ENCODE results near the gene BCHE. TPM values are rescaled to one million over a fixed set of nuclear protein-coding genes. Genes with fewer than 3 reads are reported as not detected.

Gene BCHE
- polyA plus RNA-seq, 2 of the 4 experiments (the other 2 are of a cell fraction) = 2.8 to 5.5 TPM

DNA sequence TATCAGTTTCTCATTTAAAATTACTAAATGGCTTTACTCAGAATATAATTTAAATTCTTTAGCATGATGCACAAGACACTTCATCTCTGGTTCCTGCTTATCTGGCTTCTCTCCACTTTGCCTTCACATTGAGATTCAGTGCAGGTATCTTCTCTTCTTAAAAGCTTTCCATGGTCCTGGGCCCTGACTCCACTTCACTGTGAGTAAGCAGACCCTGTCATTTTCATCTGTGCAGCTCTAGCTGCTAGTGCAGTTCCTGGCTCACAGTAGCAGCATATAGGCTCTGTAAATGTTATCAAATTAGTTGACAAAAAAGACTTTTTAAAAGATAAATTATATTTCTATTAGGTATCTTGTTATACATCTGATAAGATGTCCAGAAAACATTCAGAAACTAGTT lies 58.8 kb downstream of the BCHE start:
- no peak for TF ChIP-seq HMGXB4 (CRISPR knock-in tag; IDR thresholded peaks at IDR 0.05; ENCODE audit: borderline replicate concordance)
- no peak for TF ChIP-seq EHMT2 (IDR thresholded peaks at IDR 0.05; ENCODE audit: low read depth)
- TF ChIP-seq TP53 (CRISPR knock-in tag; IDR thresholded peaks at IDR 0.05) = no peak
- TF ChIP-seq, protein P1, sequence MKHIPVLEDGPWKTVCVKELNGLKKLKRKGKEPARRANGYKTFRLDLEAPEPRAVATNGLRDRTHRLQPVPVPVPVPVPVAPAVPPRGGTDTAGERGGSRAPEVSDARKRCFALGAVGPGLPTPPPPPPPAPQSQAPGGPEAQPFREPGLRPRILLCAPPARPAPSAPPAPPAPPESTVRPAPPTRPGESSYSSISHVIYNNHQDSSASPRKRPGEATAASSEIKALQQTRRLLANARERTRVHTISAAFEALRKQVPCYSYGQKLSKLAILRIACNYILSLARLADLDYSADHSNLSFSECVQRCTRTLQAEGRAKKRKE (CRISPR knock-in tag; IDR thresholded peaks at IDR 0.05; ENCODE audit: low read depth) = no peak
- no peak for TF ChIP-seq RARB (CRISPR knock-in tag; IDR thresholded peaks at IDR 0.05)
- no peak for TF ChIP-seq RFX5 (IDR thresholded peaks at IDR 0.05)
- TF ChIP-seq EP300 (IDR thresholded peaks at IDR 0.05) = no peak
- TF ChIP-seq BCL3 (IDR thresholded peaks at IDR 0.05) = no peak
- TF ChIP-seq POLR2AphosphoS2 (conservative IDR thresholded peaks at IDR 0.05; ENCODE audit: low read length) = no peak
- TF ChIP-seq RAD21 (conservative IDR thresholded peaks at IDR 0.05 in 1 of 2, IDR thresholded peaks at IDR 0.05 in 1 of 2) = no peak
- no peak for TF ChIP-seq HES2 (IDR thresholded peaks at IDR 0.05)
- no peak for TF ChIP-seq RCOR1 (IDR thresholded peaks at IDR 0.05; ENCODE audit: low read depth, low read length)
- TF ChIP-seq FOSB (CRISPR knock-in tag; IDR thresholded peaks at IDR 0.05) = no peak
- TF ChIP-seq HOXB13 (CRISPR knock-in tag; IDR thresholded peaks at IDR 0.05; ENCODE audit: low read depth) = no peak
- no peak for TF ChIP-seq RNF2 (IDR thresholded peaks at IDR 0.05; ENCODE audit: borderline replicate concordance, low read depth)
- no peak for TF ChIP-seq MAX (IDR thresholded peaks at IDR 0.05)
- TF ChIP-seq CBX2 (IDR thresholded peaks at IDR 0.05; ENCODE audit: borderline replicate concordance, low read depth) = no peak
- TF ChIP-seq, protein P2, sequence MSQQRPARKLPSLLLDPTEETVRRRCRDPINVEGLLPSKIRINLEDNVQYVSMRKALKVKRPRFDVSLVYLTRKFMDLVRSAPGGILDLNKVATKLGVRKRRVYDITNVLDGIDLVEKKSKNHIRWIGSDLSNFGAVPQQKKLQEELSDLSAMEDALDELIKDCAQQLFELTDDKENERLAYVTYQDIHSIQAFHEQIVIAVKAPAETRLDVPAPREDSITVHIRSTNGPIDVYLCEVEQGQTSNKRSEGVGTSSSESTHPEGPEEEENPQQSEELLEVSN (IDR thresholded peaks at IDR 0.05; ENCODE audit: borderline replicate concordance, low read depth) = no peak
- FAIRE-seq (no peak), DNase-seq (ENCODE audit: low read depth in 1 of 2, low spot score in 1 of 2) (no peak), ATAC-seq (no peak)
- Histone ChIP-seq H3K4me1 (no peaks in the 10 kb centered on the region), H3K4me3 (no peak overlapping the region), H3K9me3 (no peaks in the 10 kb centered on the region), H3K4me2 (no peak overlapping the region), H3K27ac (no peak overlapping the region)
- ChIA-PET POLR2A (no interaction called here), CTCF (no interaction called here)

DNA sequence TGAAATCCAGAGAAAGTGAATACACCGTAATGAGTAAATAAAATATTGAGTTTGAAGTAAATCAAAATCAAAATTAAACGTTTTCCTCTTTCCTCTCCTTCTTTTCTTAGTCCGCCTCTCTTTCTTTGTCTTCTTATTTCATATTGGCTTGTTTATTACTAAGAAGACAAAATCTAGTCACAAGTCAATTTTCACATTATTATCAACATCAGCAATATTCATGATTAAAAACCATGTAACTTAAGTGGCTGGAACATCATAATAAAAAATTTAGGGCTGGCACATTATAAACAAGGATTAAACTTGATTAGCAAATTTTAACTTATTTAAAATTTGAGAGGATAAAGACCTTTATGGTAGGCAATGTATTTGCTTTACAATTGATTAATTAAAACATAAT lies 61.4 kb downstream of the BCHE start:
- no peak for ATAC-seq
- no peak overlapping the region for H3K4me3 ChIP-seq
- H3K4me1 ChIP-seq = no peaks in the 10 kb centered on the region
- H3K4me2 ChIP-seq = no peak overlapping the region
- ChIA-PET POLR2A (no interaction called here), CTCF (no interaction called here)
- no peak for FAIRE-seq
- H3K9me3 ChIP-seq = no peaks in the 10 kb centered on the region
- 58% methylated on average over 3 of the region's 3 CpGs for WGBS (ENCODE audit: missing lambda C conversion rate)
- H3K27ac ChIP-seq = no peak overlapping the region
- DNase-seq (ENCODE audit: low read depth in 1 of 2, low spot score in 1 of 2) = no peak
- TF ChIP-seq POLR2AphosphoS2 (conservative IDR thresholded peaks at IDR 0.05; ENCODE audit: low read length) = no peak
- TF ChIP-seq MYC (IDR thresholded peaks at IDR 0.05; ENCODE audit: borderline replicate concordance, low read length) = no peak
- TF ChIP-seq RFX5 (IDR thresholded peaks at IDR 0.05) = no peak
- TF ChIP-seq RARB (CRISPR knock-in tag; IDR thresholded peaks at IDR 0.05) = no peak
- no peak for TF ChIP-seq CBX8 (IDR thresholded peaks at IDR 0.05)
